H9 (cell line): ENCODE data around the gene KAZN. TPM values are rescaled to one million over a fixed set of nuclear protein-coding genes. Genes with fewer than 3 reads are reported as not detected.

Experiments used
- DNase-seq: peaks from one replicate; pipeline ENCODE4 v3.0.0-alpha.2; 2017
- H2AFZ ChIP-seq: one replicate; pipeline ENCODE4 v1.6.1; 2013; ENCODE audit warnings: mild to moderate bottlenecking, low read length, control low read depth, moderate library complexity
- H2AK5ac ChIP-seq: 2 replicates; pipeline ENCODE4 v1.6.1; 2013; ENCODE audit warnings: low read length, control low read depth, mixed read lengths; ENCODE audit not compliant: insufficient read length
- H2BK120ac ChIP-seq: one replicate; pipeline ENCODE4 v1.6.1; 2013; ENCODE audit warnings: low read depth, mild to moderate bottlenecking, low read length, control low read depth, inconsistent platforms; ENCODE audit not compliant: poor library complexity, severe bottlenecking
- H2BK12ac ChIP-seq: 2 replicates; pipeline ENCODE4 v1.6.1; 2013; ENCODE audit warnings: low read length, control low read depth, mixed read lengths, low read depth; ENCODE audit not compliant: insufficient read length
- H2BK15ac ChIP-seq: 2 replicates; pipeline ENCODE4 v1.6.1; 2013; ENCODE audit warnings: low read depth, low read length, control low read depth
- H2BK20ac ChIP-seq: one replicate; pipeline ENCODE4 v1.6.1; 2013; ENCODE audit warnings: low read depth, mild to moderate bottlenecking, low read length, control low read depth, inconsistent platforms; ENCODE audit not compliant: poor library complexity, severe bottlenecking
- H2BK5ac ChIP-seq: 2 replicates; pipeline ENCODE4 v1.6.1; 2013; ENCODE audit warnings: low read length, control low read depth, mixed read lengths; ENCODE audit not compliant: insufficient read length
- H3K14ac ChIP-seq: 2 replicates; pipeline ENCODE4 v1.6.1; 2013; ENCODE audit warnings: low read length, control low read depth; ENCODE audit not compliant: insufficient read depth
- H3K18ac ChIP-seq: 2 replicates; pipeline ENCODE4 v1.6.1; 2013; ENCODE audit warnings: low read depth, mild to moderate bottlenecking, mixed read lengths, low read length, control low read depth; ENCODE audit not compliant: insufficient read length
- H3K23ac ChIP-seq: 2 replicates; pipeline ENCODE4 v1.6.1; 2013; ENCODE audit warnings: low read length, control low read depth, mixed read lengths, low read depth; ENCODE audit not compliant: insufficient read length
- H3K23me2 ChIP-seq: 2 replicates; pipeline ENCODE4 v1.6.1; 2013; ENCODE audit warnings: low read depth, mild to moderate bottlenecking, mixed read lengths, low read length, control low read depth; ENCODE audit not compliant: insufficient read length, poor library complexity, severe bottlenecking
- H3K27ac ChIP-seq: 2 replicates; pipeline ENCODE4 v1.5.1; 2013; ENCODE audit warnings: low read length, control low read depth, mixed read lengths, low read depth; ENCODE audit not compliant: insufficient read length
- H3K27me3 ChIP-seq: 2 replicates; pipeline ENCODE4 v1.6.1; 2013; ENCODE audit warnings: low read length, control low read depth, inconsistent platforms; ENCODE audit not compliant: insufficient read depth
- H3K4ac ChIP-seq: 2 replicates; pipeline ENCODE4 v1.6.1; 2013; ENCODE audit warnings: low read depth, mild to moderate bottlenecking, control low read depth, inconsistent platforms, low read length, moderate library complexity
- H3K4me1 ChIP-seq: 2 replicates; pipeline ENCODE4 v1.6.1; 2013; ENCODE audit warnings: low read length, control low read depth, inconsistent platforms; ENCODE audit not compliant: insufficient read depth
- H3K4me2 ChIP-seq: 2 replicates; pipeline ENCODE4 v1.6.1; 2013; ENCODE audit warnings: low read length, control low read depth, mixed read lengths; ENCODE audit not compliant: insufficient read length, insufficient read depth
- H3K56ac ChIP-seq: 2 replicates; pipeline ENCODE4 v1.6.1; 2013; ENCODE audit warnings: low read depth, mild to moderate bottlenecking, mixed read lengths, low read length, control low read depth; ENCODE audit not compliant: insufficient read length
- H3K79me1 ChIP-seq: 2 replicates; pipeline ENCODE4 v1.6.1; 2013; ENCODE audit warnings: low read depth, mild to moderate bottlenecking, moderate library complexity, low read length, control low read depth, inconsistent platforms; ENCODE audit not compliant: insufficient read depth, poor library complexity, severe bottlenecking
- H3K79me2 ChIP-seq: 2 replicates; pipeline ENCODE4 v1.6.1; 2013; ENCODE audit warnings: low read length, control low read depth, inconsistent platforms; ENCODE audit not compliant: insufficient read depth
- H3K9ac ChIP-seq: 2 replicates; pipeline ENCODE4 v1.6.1; 2013; ENCODE audit warnings: low read length, control low read depth, mixed read lengths; ENCODE audit not compliant: insufficient read length; ENCODE audit errors: extremely low read depth
- H3K9me3 ChIP-seq: one replicate; pipeline ENCODE4 v1.6.1; 2013; ENCODE audit warnings: low read depth, low read length, inconsistent platforms; ENCODE audit not compliant: control insufficient read depth
- H3T11ph ChIP-seq: one replicate; pipeline ENCODE4 v1.6.1; 2013; ENCODE audit warnings: mild to moderate bottlenecking, low read length, control low read depth, inconsistent platforms
- H4K20me1 ChIP-seq: one replicate; pipeline ENCODE4 v1.6.1; 2013; ENCODE audit not compliant: control insufficient read depth, insufficient read length, insufficient read depth
- H4K5ac ChIP-seq: 2 replicates; pipeline ENCODE4 v1.6.1; 2013; ENCODE audit warnings: low read depth, mild to moderate bottlenecking, mixed read lengths, low read length, control low read depth; ENCODE audit not compliant: insufficient read length
- H4K8ac ChIP-seq: replicated peaks from 2 replicates; pipeline ENCODE4 v1.6.1; 2013; ENCODE audit warnings: low read length, control low read depth, mixed read lengths, low read depth; ENCODE audit not compliant: insufficient read length
- H4K91ac ChIP-seq: 2 replicates; pipeline ENCODE4 v1.6.1; 2013; ENCODE audit warnings: low read depth, mild to moderate bottlenecking, moderate library complexity, mixed read lengths, low read length, control low read depth; ENCODE audit not compliant: insufficient read length
- H3K27ac Mint-ChIP-seq, 3 experiments: 2 replicates in 2 of 3; 3 replicates in 1 of 3; pipeline ENCODE4 v1.8.0; 2020 to 2021; ENCODE audit warnings: mixed read lengths in 3 of 3, mild to moderate bottlenecking in 1 of 3, moderate library complexity in 1 of 3
- H3K27me3 Mint-ChIP-seq: 2 replicates; pipeline ENCODE4 v1.8.0; 2021; ENCODE audit warnings: low read depth, mild to moderate bottlenecking, moderate library complexity, mixed read lengths
- H3K36me3 Mint-ChIP-seq, 3 experiments: 2 replicates in 2 of 3; 3 replicates in 1 of 3; pipeline ENCODE4 v1.8.0; 2020 to 2021; ENCODE audit warnings: low read depth in 3 of 3, mixed read lengths in 3 of 3; ENCODE audit not compliant: insufficient read depth in 1 of 3
- H3K4me1 Mint-ChIP-seq, 2 experiments: 2 replicates each; pipeline ENCODE4 v1.8.0; 2020; ENCODE audit warnings: mixed read lengths in 2 of 2
- H3K4me3 Mint-ChIP-seq, 2 experiments: 2 replicates in 1 of 2; 3 replicates in 1 of 2; pipeline ENCODE4 v1.8.0; 2020 to 2021; ENCODE audit warnings: mild to moderate bottlenecking in 2 of 2, mixed read lengths in 2 of 2, moderate library complexity in 1 of 2
- H3K9me3 Mint-ChIP-seq, 2 experiments: 2 replicates in 1 of 2; 3 replicates in 1 of 2; pipeline ENCODE4 v1.8.0; 2020; ENCODE audit warnings: mild to moderate bottlenecking in 2 of 2, mixed read lengths in 2 of 2, moderate library complexity in 1 of 2
- WGBS: extraction: QIAGEN DNeasy Blood & Tissue Kit; methylation state at CpG from one replicate; pipeline ENCODE4 v1.1.7; 2013; ENCODE audit warnings: missing lambda C conversion rate, low lambda C conversion rate, mixed read lengths; ENCODE audit not compliant: insufficient read length; ENCODE audit errors: extremely low coverage; 5-methylcytosine and 5-hydroxymethylcytosine counted together
- total RNA-seq: library from RNA; stranded (reverse); gene quantifications from 2 replicates; pipeline ENCODE4 v1.2.1, GENCODE V29; 2021
- TF ChIP-seq, protein P1 (sequence below): fragments of 200-600 bp; sonication (generic); conservative IDR thresholded peaks from 3 replicates; pipeline ENCODE4 v1.8.0; 2021; ENCODE audit warnings: antibody characterized with exemption, mild to moderate bottlenecking

Gene KAZN
- total RNA-seq, 1 experiment from 2014 or later = 7.6 TPM

DNA sequence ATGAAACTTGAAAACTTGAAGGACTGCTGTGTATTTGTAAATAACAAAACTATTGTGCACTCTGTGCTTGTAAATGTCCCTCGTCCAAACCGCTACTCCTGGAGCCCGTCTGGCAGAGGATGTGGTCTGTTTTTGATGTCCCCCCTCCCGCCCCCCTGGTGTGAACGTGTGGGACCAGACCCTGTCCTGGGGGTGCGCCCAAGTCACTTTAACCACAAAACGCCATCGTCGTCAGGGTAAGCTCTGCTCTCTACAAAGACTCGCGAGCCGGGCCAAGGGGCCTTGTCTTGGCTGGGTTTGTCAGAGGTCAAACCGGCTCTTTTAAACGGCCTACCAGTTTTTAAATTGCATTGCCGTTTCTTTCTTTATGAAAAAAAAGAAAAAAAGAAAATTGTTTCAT is 467.7 kb downstream of the KAZN start:
- H3K4me2 ChIP-seq = no peak overlapping the region
- no peaks in the 10 kb centered on the region for H3K27me3 Mint-ChIP-seq
- H3K79me2 ChIP-seq = no peaks in the 10 kb centered on the region

More for the DNA sequence above, 467.7 kb downstream of the KAZN start:
- no peak overlapping the region for H4K91ac ChIP-seq
- H3K79me1 ChIP-seq = no peaks in the 10 kb centered on the region
- no peak overlapping the region for H3T11ph ChIP-seq
- Mint-ChIP-seq H3K36me3 (peaks cover 4 to 7% (median 5%) of the 10 kb centered on the region in 3 experiments), H3K9me3 (peaks cover 4 to 5% of the 10 kb centered on the region in 2 experiments; a peak in 4 of 5 replicates), H3K4me3 (no peak overlapping the region), H3K27ac (peak overlapping the region in 1 of 3 experiments; percentile 40; a peak in 1 of 7 replicates), H3K4me1 (no peaks in the 10 kb centered on the region)
- H3K4me1 ChIP-seq = no peaks in the 10 kb centered on the region
- H2BK12ac ChIP-seq = no peak overlapping the region
- no peak overlapping the region for H2AK5ac ChIP-seq
- no peak overlapping the region for H3K14ac ChIP-seq
- H2BK120ac ChIP-seq = no peak overlapping the region
- no peak overlapping the region for H3K23ac ChIP-seq
- WGBS = no CpG with 5 or more reads among the region's 15 CpGs
- H4K5ac ChIP-seq = no peak overlapping the region
- no peaks in the 10 kb centered on the region for H3K23me2 ChIP-seq
- H3K27me3 ChIP-seq = no peaks in the 10 kb centered on the region
- DNase-seq = no peak
- H3K18ac ChIP-seq = no peak overlapping the region
- no peak overlapping the region for H2BK15ac ChIP-seq
- no peak overlapping the region for H2AFZ ChIP-seq
- no peak overlapping the region for H2BK20ac ChIP-seq
- H3K56ac ChIP-seq = no peak overlapping the region
- H3K27ac ChIP-seq = no peak overlapping the region
- H3K9me3 ChIP-seq = no peaks in the 10 kb centered on the region
- H4K20me1 ChIP-seq = no peaks in the 10 kb centered on the region
- H3K9ac ChIP-seq = no peak overlapping the region
- H4K8ac ChIP-seq = no peak overlapping the region
- TF ChIP-seq, protein P1, sequence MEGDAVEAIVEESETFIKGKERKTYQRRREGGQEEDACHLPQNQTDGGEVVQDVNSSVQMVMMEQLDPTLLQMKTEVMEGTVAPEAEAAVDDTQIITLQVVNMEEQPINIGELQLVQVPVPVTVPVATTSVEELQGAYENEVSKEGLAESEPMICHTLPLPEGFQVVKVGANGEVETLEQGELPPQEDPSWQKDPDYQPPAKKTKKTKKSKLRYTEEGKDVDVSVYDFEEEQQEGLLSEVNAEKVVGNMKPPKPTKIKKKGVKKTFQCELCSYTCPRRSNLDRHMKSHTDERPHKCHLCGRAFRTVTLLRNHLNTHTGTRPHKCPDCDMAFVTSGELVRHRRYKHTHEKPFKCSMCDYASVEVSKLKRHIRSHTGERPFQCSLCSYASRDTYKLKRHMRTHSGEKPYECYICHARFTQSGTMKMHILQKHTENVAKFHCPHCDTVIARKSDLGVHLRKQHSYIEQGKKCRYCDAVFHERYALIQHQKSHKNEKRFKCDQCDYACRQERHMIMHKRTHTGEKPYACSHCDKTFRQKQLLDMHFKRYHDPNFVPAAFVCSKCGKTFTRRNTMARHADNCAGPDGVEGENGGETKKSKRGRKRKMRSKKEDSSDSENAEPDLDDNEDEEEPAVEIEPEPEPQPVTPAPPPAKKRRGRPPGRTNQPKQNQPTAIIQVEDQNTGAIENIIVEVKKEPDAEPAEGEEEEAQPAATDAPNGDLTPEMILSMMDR = no peak
- H3K4ac ChIP-seq = no peak overlapping the region
- H2BK5ac ChIP-seq = no peak overlapping the region
